Measurements from ENCODE around the gene DNPEP.
A peak's percentile ranks its signal among the peaks of the same experiment; 100 is the strongest.

Gene DNPEP

GRCh38 chr2:219387306-219388120 is at the start of gene DNPEP:
TSS of gene DNPEP (minus strand) at chr2:219387912. CDS start at chr2:219387794, 118 bp downstream.
- DNase-seq, result peak; percentile 95

GRCh38 chr2:219437141-219437540 is 49.4 kb upstream of the DNPEP start:
- DNase-seq, result no peak

GRCh38 chr2:219436491-219436890 is 48.8 kb upstream of the DNPEP start:
- DNase-seq, result no peak

DNA sequence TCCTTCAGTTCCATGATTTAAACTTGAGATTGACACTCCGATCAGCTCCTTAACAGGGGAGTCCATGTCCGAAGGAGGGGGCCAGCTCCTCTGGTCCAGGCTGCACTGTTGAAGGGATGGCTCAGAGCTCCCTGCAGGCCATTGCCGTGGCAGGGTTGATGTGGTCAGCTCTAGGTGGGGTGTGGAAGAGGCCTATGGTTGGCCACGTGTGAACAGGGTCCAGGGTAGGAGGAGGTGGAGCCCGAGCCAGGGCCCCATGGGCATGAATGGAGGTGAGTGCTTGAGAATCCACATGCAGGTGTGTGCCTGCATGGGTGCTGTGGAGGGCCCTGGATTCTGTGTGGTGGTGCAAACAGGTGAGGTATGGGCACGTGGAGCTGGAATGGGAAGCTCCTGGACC is 48.0 kb upstream of the DNPEP start:
- no peak for DNase-seq

- no peak for DNase-seq
Observed at GRCh38 chr2:219434718-219435525, 47.2 kb upstream of the DNPEP start, which contains the start of gene SPEG. TSS of gene SPEG (plus strand) at chr2:219434843. CDS start at chr2:219434978, 135 bp downstream.

DNA sequence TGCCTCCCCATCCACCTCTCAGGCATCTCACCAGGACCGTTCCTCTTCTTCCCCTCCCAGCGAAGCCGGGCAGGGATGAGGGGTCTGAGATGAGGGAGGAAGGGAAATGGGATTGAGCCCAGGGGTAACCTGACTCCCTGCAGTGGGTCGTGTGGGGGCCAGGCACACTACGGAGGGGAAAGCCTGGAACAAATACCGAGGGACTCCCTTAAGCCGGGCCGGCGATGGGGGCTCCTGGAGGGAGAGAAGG is 46.7 kb upstream of the DNPEP start:
- no peak for DNase-seq

DNA sequence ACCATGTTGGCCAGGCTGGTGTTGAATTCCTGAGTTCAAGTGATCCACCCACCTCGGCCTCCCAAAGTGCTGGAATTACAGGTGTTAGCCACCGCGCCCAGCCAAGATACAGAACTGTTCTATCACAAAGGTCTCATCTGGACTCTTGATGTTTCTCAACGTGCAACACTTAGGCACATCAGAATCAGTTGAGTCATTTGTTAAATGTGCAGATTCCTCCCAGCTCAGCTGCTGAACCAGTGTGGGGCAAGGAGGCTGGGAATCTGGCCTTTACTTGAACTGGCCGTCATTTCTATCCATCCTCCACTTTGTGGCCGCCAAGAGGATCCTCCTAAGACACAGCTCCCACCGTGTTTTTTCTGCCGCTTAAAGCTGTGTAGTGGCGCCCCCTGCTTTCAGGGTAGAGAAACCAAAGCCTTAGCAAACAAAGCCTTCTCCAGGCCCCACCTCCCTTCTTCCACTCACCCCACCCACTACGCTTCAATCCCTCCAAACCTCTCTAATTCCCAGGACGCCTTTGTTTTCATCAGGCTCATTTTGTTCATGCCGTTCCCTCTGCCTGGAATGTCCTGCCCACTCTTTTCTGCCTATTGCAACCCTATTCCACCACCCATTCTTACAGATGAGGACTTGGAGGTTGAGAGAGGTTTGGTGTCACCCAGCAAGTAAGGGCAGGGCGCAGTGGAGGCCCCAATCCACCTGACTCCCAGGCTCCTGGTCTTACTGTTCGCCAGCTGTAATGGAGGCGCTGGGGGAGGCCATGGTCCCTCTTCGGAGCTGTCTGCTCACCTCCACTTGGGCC is 46.2 kb upstream of the DNPEP start:
- no peak for DNase-seq

DNA sequence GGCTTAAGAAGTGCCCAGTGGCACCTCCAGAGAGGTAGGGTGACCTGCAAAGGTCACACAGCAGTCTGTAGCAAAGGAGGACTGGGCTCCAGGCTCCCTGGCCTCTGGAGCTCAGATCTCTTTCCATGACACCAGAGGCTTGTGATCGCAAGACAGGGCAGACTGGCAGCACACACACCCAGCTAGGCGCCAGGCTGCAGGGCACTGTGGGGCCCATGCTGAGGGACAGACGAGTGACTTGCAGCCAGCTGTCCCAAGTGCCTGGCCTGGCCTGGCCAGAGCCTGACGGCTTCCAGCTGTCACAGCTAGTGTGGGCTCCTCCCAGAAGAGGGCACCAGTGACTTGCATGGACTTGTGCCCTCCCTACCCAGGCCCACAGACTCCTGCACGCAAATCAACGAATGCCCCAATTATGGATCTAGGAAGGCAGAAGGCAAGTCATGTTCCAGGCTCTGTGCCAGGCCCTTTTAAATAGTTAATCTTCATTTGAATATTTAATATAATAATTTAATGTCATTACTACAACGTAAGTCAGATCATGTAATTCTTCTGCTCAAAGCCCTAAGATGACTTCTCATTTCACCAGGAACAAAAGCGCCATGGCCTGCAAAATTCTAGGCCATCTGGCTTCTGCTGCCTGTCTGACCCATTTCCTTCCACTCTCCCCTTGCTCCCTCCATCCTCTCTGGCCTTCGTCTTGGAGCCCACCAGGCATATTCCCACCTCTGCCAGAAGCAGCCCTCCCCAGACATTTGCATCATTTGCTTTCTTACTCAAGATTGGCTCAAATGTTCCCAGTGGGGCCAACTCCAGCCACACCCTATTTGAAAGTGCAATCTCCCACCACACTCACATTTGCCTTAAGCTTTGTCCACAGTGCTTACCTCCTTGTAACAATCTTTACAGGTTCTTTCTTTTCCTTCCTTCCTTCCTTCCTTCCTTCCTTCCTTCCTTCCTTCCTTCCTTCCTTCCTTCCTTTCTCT is 43.2 kb upstream of the DNPEP start:
- no peak for DNase-seq

- no peak for DNase-seq
Observed at GRCh38 chr2:219429958-219430606, 42.4 kb upstream of the DNPEP start.

GRCh38 chr2:219428469-219428868 is 40.8 kb upstream of the DNPEP start:
- DNase-seq, result no peak

DNA sequence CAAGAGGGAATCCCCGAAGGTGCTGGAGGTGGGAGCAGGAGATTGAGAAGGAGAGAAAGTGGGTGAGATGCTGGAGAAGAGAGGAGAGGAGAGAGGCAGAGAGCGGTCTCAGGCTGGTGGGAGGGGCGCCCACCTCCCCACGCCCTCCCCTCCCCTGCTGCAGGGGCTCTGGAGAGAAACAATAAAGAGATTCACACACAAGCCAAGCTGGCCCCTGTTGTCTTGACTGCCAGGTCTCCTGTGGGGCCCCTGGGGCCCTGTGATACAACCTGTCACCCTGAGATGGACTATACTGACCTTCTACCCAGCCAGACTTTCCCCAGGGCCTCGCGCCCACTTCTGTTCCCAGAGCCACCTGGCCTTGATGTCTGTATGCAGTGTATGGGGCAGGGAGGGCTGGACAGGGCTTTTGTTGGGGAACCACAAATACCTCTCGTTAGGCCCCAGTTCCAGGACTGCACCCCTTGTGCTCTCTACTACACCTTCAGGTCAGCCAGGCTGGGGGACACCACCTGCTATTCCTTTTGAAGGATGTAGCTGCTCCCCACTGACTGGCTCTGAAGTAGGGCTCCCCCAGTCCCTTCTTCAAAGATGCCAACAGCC is 38.9 kb upstream of the DNPEP start:
- DNase-seq, result no peak

DNA sequence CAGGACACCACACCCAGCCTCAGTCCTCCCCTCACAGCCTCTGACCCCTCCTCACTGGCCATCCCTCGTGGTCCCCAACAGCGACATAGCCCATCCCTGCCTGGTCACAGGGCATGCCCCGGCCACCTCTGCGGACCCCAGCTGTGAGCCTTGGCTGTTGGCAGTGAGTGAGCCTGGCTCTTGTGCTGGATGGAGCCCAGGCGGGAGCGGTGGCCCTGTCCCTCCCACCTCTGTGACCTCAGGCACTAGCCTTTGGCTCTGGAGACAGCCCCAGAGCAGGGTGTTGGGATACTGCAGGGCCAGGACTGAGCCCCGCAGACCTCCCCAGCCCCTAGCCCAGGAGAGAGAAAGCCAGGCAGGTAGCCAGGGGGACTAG is 38.3 kb upstream of the DNPEP start:
- DNase-seq, result no peak

GRCh38 chr2:219425238-219426067 is 37.7 kb upstream of the DNPEP start:
- no peak for DNase-seq

- no peak for DNase-seq
Observed at GRCh38 chr2:219423652-219424377, 36.1 kb upstream of the DNPEP start.

DNA sequence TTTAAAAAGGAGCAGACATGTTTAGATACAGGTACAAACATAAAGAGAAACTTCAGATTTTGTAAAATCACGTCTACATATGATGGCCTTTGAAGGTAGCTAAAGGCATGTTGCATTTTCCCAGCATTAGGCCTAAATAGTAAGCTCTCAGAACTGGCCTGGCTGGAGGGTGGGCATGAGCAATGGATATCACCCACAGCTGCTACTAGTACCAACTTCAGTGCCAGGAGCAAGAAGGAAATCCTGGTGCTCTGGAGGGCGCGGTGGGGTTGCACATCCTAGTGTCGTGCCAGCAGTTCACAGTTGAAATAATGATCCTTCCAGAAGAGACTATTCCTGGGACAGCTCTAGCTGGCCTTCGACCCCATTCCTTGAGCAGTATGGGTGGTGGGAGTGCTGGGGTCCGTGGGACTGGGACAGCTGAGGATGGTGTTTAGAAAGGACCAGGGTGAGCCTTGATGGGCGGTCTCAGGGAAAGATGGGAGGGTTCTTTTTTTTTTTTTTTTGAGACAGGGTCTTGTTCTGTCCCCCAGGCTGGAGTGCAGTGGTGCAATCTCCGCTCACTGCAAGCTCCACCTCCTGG is 35.3 kb upstream of the DNPEP start:
- no peak for DNase-seq

DNA sequence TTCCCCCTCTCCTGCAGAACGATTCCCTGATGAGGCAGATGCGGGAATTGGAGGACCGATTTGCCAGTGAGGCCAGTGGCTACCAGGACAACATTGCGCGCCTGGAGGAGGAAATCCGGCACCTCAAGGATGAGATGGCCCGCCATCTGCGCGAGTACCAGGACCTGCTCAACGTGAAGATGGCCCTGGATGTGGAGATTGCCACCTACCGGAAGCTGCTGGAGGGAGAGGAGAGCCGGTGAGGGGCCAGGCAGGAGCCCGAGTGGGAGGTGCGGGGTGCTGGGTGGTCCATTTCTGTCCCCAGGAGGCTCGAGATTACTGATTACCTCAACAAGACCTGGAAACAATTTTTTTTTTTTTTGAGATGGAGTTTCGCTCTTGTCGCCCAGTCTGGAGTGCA is 33.6 kb upstream of the DNPEP start:
- no peak for DNase-seq

DNA sequence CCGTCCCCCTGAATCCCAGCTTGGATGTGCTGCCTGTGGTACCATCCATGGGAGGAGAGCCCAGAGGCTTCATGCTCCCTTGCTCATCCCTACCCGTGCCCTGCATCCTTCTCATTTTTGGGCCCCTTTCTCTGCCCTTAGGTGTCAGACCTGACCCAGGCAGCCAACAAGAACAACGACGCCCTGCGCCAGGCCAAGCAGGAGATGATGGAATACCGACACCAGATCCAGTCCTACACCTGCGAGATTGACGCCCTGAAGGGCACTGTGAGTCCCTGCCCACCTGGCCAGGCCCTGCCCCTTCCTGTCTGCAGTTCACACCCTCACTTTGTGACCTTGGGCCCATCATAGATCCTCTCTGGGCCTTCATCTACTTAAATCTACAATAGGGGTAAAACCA is 33.0 kb upstream of the DNPEP start:
- DNase-seq, result no peak

DNA sequence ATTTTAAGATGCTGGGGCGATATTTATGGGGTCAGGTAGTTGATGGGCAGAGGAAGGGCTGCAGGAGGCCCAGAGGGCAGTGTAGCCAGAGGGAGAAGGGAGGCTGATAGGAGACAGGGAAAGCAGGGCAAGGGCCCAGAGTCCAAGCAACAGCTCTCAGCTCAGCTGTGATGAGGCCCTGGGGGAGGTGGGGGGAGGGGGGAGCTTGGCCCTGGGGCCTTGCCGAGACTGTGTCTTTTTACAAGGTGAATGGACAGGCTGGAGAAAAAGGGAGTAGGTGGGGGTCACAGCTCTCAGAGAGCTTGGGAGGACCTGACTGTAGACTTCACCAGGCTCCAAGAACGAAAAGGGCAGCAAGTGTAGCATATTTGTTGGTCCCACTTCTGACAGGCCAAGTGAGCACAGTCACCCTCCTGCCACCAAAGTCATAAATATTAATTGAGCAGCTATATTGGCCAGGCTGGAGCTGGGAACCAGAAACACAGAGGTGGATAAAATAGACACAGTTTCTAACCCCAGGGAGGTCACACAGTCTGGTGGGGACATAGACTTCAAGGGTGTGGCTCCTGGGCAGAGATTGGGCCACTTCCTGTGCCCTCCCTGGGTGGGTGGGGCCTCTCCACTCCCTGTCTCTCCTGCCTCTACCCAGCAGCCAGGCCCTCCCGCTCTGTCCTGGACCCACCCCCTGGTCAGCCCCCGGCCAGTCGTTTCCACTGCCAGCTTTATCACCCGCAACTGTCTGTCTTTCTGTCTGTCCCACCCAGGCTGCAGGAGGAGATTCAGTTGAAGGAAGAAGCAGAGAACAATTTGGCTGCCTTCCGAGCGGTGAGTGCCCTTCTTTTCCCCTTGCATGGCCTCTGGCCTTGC is 31.9 kb upstream of the DNPEP start:
- DNase-seq, result no peak

- no peak for DNase-seq
Observed at GRCh38 chr2:219419012-219419324, 31.3 kb upstream of the DNPEP start.

Data from activated gamma-delta T cell treated with Interleukin-2 at 50 U/mL for 16 hours (primary cell).